ENCODE results near the gene EXD3. TPM values are rescaled to one million over a fixed set of nuclear protein-coding genes. Genes with fewer than 3 reads are reported as not detected.

The EXD3 gene
- total and polyA plus RNA-seq, 2 of the 4 experiments (the other 2 are of a cell fraction), result 1.1 to 7.4 TPM

GRCh38 chr9:137406085-137406760 lies 16.7 kb downstream of the EXD3 start:
- Histone ChIP-seq H3K9me1 (ENCODE audit: insufficient read depth, low read length) (no peaks in the 10 kb centered on the region; the same call in 1 of the 2 replicates), H3K9me3 (ENCODE audit: control insufficient read depth, insufficient read depth, low read length) (no peaks in the 10 kb centered on the region), H2AK5ac (ENCODE audit: low read depth, low read length) (peak overlapping the region; percentile 25; the same call in 1 of the 2 replicates), H2BK15ac (ENCODE audit: low read depth, low read length) (no peak overlapping the region), H4K5ac (ENCODE audit: low read depth, low read length) (no peak overlapping the region), H2BK5ac (ENCODE audit: low read depth, low read length, poor library complexity, severe bottlenecking) (no peak overlapping the region), H3K56ac (ENCODE audit: extremely low read depth, insufficient read depth, low read length) (no peak overlapping the region), H3K36me3 (ENCODE audit: control insufficient read depth, insufficient read depth, low read length) (no peaks in the 10 kb centered on the region), H2AK9ac (replicated peaks; ENCODE audit: low read depth, low read length, poor library complexity) (peak overlapping the region; percentile 92), H3K27me3 (ENCODE audit: control insufficient read depth, insufficient read depth, low read length) (no peaks in the 10 kb centered on the region), H2AFZ (replicated peaks; ENCODE audit: low read length, poor library complexity) (peak overlapping the region; percentile 33), H3K4me3 (ENCODE audit: insufficient read depth, low read depth, low read length) (no peak overlapping the region), H2BK20ac (ENCODE audit: low read depth, low read length) (no peak overlapping the region), H4K8ac (ENCODE audit: low read depth in 2 of 2, low read length in 2 of 2) (no peak overlapping the region), H2BK120ac (ENCODE audit: low read depth, low read length) (no peak overlapping the region), H3K4me2 (ENCODE audit: low read depth, low read length) (no peak overlapping the region), H4K91ac (ENCODE audit: insufficient read depth, low read depth, low read length) (no peak overlapping the region), H3K18ac (ENCODE audit: low read depth, low read length) (no peak overlapping the region), H3K23ac (ENCODE audit: low read depth, low read length) (no peak overlapping the region), H3K79me1 (ENCODE audit: low read depth in 1 of 2, low read length in 2 of 2) (peaks cover 0 to 9% of the 10 kb centered on the region in 2 experiments; a peak in 2 of 4 replicates), H3K4ac (ENCODE audit: low read depth, low read length) (no peak overlapping the region), H4K20me1 (ENCODE audit: insufficient read depth, low read length) (no peaks in the 10 kb centered on the region), H3K27ac (ENCODE audit: insufficient read depth, low read length) (no peak overlapping the region), H3K9ac (ENCODE audit: low read depth, low read length) (no peak overlapping the region), H3K4me1 (ENCODE audit: control insufficient read depth, insufficient read depth, low read length) (peaks cover 14% of the 10 kb centered on the region), H3K14ac (replicated peaks; ENCODE audit: low read depth, low read length) (no peak overlapping the region)
- WGBS, 2 experiments (ENCODE audit: extremely low coverage in 2 of 2, insufficient read length in 1 of 2), result 94% methylated on average over 6 of the region's 20 CpGs; no CpG with 5 or more reads in 1 of the 2 experiments
- in situ Hi-C loops (cut with MboI; ENCODE audit: low sequenced_read_pairs), result no loop called here
- DNase-seq (no peak), ATAC-seq (ENCODE audit: low read depth) (no peak)
- dilution Hi-C loops (cut with HindIII; ENCODE audit: low sequenced_read_pairs, unreplicated experiment), result no loop called here
- CTCF ChIA-PET, result interaction anchor here (0.7 kb wide), 1 partner anchor 114 kb away, joined by 5 read pairs; no protein-coding TSS in a partner anchor
- intact Hi-C loops (cut with micrococcal nuclease), result loop anchor here (2.0 kb wide), 1 partner anchor 105 kb away; no protein-coding TSS in a partner anchor
- POLR2A ChIA-PET (ENCODE audit: unreplicated experiment), result no interaction called here
- BruUV-seq (replicated peaks), result no TSS peak
- TF ChIP-seq ELK1 (IDR thresholded peaks at IDR 0.05; ENCODE audit: borderline replicate concordance, low read depth, low read length), result no peak
- no peak for TF ChIP-seq POLR2A (IDR thresholded peaks at IDR 0.05; ENCODE audit: low read depth, low read length)
- TF ChIP-seq CHD1 (IDR thresholded peaks at IDR 0.05; ENCODE audit: low read depth, low read length), result no peak
- no peak for TF ChIP-seq MAZ (IDR thresholded peaks at IDR 0.05; ENCODE audit: borderline replicate concordance, low read depth, low read length)
- no peak for TF ChIP-seq RAD21 (IDR thresholded peaks at IDR 0.05; ENCODE audit: low read length)
- TF ChIP-seq MXI1 (IDR thresholded peaks at IDR 0.05; ENCODE audit: borderline replicate concordance, low read depth, low read length), result no peak
- TF ChIP-seq SMC3 (IDR thresholded peaks at IDR 0.05; ENCODE audit: low read depth, low read length), result no peak
- no peak for TF ChIP-seq FOS (IDR thresholded peaks at IDR 0.05; ENCODE audit: low read depth, low read length)
- no peak for TF ChIP-seq RCOR1 (IDR thresholded peaks at IDR 0.05; ENCODE audit: insufficient replicate concordance, low read length)
- no peak for TF ChIP-seq NFE2L2 (IDR thresholded peaks at IDR 0.05; ENCODE audit: low read depth, low read length)
- TF ChIP-seq, protein P1, sequence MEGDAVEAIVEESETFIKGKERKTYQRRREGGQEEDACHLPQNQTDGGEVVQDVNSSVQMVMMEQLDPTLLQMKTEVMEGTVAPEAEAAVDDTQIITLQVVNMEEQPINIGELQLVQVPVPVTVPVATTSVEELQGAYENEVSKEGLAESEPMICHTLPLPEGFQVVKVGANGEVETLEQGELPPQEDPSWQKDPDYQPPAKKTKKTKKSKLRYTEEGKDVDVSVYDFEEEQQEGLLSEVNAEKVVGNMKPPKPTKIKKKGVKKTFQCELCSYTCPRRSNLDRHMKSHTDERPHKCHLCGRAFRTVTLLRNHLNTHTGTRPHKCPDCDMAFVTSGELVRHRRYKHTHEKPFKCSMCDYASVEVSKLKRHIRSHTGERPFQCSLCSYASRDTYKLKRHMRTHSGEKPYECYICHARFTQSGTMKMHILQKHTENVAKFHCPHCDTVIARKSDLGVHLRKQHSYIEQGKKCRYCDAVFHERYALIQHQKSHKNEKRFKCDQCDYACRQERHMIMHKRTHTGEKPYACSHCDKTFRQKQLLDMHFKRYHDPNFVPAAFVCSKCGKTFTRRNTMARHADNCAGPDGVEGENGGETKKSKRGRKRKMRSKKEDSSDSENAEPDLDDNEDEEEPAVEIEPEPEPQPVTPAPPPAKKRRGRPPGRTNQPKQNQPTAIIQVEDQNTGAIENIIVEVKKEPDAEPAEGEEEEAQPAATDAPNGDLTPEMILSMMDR (conservative IDR thresholded peaks at IDR 0.05; ENCODE audit: low read depth, low read length), result no peak
- no peak for TF ChIP-seq RFX5 (IDR thresholded peaks at IDR 0.05; ENCODE audit: low read depth, low read length)
- no peak for TF ChIP-seq CEBPB (IDR thresholded peaks at IDR 0.05; ENCODE audit: low read depth, low read length)
- TF ChIP-seq USF2 (IDR thresholded peaks at IDR 0.05; ENCODE audit: low read depth, low read length), result no peak
- TF ChIP-seq MAFK (IDR thresholded peaks at IDR 0.05; ENCODE audit: low read depth, low read length), result no peak

All from IMR-90 (cell line).